Embryonic facial prominence (tissue), 1 donor: ENCODE results near the gene NKAIN4.
"Not testable (repeated sequence)": the region's sequence is repeated elsewhere in the genome, so short reads cannot be mapped to it uniquely, and the experiment has no call there.

ENCODE experiments used
- DNase-seq: peaks from one replicate; pipeline ENCODE4 v3.0.0-alpha.2; 2016; ENCODE audit errors: extremely low spot score

NKAIN4 gene

DNA sequence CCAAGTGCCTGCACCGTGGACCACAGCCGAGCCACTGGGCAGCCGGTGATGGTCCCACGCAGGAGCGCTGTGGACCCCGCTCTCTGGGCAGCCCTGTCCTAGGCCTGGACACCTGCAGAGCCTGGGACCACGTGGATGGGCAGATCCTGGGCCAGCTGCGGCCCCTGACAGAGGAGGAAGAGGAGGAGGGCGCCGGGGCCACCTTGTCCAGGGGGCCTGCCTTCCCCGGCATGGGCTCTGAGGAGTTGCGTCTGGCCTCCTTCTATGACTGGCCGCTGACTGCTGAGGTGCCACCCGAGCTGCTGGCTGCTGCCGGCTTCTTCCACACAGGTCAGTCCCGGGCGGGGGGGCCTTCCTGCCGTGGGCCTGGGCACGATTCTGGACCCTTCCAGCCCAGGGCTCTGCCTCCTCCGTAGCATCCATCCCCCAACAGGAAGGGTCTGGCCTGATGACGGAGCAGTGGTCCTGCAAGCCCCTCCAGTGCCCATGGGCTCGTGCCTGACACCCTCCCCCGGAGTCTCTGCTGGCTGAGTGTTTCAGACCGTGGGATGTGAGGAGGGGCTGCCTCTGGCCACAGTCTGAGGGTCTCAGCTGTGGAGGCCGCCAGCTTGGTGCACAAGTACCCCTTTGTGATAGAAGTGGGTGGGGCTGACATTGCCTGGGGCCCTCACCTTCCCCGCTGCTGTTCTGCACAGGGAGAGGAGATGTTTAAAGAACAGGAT lies 18.0 kb downstream of the NKAIN4 start:
- DNase-seq, result no peak

DNA sequence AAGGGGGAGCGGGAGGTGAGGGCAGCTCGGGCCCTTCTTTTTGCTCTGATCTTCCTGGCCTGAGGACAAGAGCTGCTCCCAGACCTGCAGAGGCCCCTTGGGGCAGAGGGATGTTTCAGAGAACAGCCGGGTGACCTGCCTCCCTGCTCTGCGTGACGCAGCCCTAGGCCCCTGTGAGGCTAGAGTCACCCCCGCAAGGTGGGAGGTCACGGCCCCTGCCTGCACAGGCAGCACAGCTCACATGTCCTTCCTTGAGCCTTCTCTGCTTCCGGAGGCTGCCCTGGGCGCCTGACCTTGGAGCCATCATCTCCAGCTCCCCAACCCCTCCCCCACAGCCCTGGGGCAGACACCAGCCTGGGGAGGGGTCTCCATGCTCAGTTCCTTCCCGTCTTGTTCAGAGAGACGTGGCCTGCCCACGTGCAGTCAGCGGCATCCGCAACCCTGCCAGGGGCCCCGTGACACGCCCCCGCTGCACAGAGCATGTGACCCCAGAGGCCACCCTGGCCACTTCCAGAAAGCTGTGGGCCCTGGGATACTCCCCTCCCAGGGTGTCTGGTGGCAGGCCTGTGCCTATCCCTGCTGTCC lies 18.8 kb downstream of the NKAIN4 start, which contains the start of gene BIRC7:
TSS of gene BIRC7 (plus strand) at position 507 of the 585 bp plus-strand sequence. CDS start 192 bp downstream, outside the sequence.
- no peak for DNase-seq

DNA sequence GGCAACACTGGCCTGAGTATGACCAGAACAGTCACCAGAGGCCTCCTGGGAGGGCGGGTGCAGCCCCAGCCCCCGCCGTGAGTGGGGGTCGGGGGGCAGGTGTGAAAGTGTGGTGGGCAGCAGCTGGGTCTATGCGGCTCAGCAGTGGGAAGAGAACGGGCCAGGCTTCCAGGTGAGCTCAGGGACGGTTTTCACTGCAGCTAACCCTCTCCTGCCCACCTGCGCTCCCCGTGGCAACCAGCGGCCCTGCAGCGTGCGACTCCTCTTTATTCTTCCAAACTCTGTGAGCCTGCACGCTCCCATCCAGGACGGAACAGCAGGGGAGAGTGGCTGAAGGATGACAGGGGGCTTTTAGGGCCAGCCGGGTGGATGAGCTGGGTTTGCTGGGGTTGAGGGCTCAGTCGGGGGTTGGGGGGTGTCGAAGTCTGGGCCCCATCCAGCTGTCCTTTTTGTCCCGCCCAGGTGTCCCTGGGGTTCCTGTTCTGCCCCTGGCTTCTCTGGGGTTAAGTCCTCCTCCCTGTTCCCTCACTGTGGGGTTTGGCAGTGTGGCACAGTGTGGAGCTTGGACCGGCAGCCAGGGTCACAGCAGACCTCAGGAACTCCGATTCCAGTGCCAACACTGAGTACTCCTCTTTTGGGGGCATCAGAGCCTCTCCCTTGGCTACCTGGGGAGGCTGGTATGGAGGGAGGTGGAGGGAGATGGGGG lies 19.4 kb downstream of the NKAIN4 start:
- DNase-seq, result no peak

DNA sequence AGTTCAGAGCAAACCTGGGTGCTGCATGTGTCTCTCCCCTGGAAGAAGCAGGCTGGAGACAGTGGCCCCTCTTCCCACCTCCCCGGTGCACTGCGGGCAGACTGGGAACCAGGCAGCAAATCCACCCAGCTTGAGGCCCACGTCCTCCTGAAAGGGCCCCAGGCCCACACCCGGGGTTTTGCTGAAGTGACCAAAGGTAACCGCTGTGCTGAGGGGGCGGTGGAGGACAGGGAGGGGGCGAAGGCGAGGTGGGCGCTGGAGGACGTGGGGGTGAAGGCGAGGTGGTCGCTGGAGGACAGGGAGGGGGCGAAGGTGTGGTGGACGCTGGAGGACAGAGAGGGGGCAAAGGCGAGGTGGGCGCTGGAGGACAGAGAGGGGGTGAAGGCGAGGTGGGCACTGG lies 20.3 kb downstream of the NKAIN4 start:
- DNase-seq, result no peak

DNA sequence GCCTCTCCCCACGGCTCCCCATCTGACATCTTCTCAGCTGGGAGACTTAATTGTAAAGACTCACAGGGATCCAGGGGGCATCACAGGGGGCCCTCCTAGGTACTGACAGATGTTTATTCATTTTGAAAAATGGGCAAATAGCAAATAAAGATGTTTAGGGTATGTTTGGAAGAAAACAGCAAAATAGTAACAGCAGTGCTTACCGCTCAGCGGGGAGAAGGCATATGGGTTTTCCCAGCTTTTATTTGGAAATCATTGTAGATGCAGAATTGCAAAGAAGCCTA lies 21.3 kb downstream of the NKAIN4 start:
- DNase-seq, result no peak

DNA sequence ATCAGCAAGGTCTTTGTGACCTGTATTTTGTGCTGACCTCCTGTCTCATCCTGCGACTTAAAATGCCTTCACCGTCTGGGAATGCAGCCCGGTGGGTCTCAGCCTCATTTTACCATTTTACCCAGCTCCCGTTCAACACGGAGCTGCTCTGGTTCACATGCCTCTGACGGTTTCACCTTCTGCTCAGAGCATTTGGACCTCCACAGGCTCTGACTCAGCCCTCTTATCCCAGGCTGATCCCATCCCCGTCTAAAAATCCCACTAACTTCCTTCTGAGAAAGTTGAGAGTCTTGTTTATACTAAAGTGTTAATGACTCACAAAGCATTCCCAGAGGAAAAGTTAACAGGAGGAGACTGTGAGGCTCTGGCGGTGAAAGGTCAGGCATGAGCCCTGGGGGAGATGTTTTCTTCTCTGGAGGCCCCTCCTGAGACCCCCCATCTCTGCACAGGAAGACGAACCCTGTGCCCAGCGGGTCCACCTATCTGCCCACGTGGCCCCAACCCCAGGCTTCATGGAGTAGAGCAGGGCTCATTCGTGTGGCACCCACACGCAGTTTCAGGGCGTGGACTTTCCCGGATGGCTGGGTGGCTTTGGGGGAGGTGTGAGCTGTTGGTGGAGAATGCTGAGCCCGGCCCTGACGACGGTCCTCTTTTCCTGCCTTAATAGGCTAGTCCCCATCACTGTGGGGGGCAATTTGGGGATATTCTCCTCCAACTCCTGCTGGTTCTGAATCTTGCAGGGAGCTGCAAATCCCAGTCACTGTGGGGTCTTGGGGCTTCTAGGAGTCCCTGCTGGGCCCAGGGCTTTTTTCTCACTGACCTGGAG lies 21.8 kb downstream of the NKAIN4 start:
- DNase-seq, result no peak

DNA sequence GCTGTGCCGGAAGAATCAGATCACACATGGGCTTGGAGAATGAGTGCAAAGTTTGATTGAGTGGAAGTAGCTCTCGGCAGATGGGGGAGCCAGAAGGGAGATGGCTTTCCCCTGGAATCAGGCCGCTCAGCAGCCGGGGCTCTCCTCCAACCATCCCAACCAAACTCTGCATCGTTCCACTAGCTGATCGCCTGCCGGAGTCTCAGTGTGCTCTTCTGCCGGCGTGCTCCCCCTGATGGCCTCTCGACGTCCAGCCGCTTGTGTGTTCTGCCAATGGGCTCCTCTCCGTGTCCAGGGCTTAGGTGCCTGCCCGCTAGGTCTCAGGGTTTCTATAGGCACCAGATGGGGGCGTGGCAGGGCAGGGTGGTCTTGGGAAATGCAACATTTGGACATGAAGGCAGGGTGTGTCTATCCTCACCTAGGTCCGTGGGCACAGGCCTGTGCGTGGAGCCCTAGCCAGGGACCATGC lies 23.4 kb downstream of the NKAIN4 start:
- no peak for DNase-seq

DNA sequence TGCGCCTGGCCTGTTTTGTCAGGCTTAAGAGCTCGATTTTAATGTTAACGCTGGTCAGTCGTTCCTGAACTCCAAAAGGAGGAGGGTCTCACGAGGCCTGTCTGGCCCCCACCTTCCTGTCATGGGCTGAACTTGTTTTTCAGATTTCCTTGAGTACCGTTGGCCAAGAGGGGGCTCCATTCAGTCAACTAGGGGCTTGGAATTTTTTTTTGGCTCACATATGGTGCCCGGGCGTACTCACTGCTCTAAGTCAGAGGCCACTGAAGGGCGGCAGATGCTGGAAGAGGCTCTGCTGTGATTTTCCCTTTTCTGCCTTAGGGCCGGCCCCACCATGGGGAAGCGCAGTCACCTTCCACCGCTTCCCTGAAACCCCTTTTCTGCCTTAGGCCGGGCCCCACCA lies 25.5 kb downstream of the NKAIN4 start:
- no peak for DNase-seq

DNA sequence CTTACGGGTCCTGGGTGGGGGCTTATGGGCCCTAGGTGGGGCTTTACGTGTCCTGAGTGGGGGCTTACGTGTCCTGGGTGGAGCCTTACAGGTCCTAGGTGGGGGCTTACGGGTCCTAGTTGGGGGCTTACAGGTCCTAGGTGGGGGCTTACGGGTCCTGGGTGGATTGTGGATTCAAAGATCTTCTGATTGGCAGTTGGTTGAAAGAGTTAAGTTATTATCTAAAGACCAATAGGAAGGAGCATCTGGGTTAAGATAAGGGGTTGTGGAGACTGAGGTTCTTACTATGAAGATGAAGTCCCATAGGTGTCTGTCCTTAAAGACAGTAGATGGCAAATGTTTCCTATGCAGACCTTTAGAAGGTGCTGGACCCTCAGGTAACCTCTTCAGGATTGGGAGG lies 27.0 kb downstream of the NKAIN4 start:
- DNase-seq, result no peak

DNA sequence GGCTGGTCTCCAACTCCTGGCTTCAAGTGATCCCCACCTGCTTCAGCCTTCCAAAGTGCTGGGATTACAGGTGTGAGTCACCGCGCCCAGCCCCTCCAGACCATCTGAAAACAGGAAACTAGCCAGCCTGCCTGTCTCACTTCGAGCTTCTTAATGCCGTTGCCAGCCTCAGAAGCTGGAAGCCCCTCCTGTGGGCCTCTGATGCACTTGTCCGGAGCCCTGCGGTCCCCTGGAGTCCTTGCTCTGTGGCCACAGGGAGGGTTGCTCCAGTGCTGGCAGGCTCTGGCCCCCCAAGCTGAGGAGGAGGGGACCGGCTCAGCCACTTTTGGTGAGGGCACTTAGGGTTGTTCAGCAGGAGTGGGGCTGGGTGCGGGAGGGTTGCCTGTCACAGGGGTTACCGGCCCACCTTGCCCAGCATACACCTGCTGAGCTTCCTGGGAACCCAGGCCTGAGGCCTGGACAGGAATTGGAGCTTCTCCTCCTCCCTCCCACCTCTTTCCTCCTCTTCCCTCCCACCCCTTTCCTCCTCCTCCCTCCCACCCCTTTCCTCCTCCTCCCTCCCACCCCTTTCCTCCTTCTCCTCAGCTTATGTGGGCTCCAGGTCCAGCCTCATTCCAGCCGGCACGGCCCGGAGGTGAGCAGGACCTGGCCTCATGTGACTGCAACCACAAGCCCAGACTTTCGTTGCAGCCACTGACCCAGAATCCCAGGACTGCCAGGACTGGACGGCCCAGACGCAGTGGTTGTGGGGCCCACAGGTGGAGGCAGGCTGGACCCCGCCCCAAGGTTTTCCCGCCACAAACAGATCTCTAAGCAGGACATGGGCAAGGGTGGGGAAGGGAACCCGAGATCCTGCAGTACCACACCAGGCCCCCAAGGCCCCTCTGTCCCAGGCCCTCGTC lies 28.0 kb downstream of the NKAIN4 start:
- DNase-seq, result no peak

DNA sequence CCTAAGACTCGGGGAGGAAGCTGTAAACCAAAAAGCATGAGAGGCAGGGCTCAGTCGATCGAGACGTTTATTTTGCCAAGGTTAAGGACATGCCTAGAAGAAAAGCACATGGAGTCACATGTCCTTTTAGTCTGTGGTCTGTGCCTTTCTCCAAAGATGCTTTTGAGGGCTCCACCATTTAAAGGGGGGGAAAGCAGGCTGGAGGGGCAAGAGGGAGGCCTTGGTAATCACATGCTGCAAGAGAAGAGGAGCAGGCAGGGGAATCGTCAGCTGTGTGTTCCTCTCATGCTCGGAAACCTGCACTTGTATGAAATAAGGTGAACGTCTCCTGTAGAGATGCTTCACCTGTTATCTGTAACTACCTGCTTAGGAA lies 29.2 kb downstream of the NKAIN4 start:
- no peak for DNase-seq

DNA sequence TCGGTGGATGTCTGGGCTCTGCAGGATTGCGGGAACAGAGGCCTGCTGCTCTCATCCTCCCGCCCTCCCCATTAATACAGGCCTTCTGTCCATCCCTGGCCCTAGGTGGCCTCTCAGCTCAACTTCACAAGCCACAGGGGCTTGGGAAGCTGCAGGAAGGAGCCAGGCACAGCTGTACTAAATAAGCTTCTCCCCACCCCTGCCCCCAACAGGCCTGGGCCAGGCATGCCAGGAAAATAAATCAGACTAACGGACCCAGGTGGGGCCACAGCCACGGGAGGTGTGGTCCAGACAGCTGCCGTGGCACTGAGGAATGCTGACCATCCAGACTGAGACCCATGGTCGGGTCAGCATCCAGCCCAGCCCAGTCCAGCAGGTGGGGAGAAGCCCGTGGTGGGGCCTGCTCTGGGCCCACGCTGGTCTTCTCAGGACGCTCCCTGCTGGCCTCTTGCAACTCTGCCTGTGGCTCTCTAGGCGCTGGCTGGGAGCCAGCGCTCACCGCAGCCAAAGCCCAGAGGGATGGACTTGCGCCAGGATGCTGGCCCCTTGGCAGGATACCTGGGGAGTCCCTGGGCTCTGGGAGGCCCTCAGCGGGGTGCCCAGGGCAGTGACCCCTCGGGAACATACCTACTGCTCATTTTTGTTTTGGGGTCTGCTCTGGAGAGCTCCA lies 29.7 kb downstream of the NKAIN4 start:
- DNase-seq, result no peak

DNA sequence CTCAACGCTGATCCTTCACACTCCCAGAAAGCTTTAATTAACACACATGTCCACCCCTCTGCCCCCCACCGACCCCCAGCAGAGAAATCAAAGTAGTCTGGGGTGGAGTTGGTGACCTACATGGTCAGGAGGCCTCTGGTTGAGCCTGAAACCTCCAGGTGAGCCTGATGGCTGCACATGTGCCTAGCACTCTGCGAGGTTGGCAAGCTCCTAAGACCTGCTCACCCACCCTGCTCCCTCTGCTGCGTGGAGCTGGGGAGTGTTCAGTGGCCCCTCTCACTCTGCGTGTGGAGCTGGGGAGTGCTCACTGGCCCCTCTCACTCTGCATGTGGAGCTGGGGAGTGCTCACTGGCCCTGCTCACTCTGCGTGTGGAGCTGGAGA lies 30.4 kb downstream of the NKAIN4 start:
- DNase-seq, result no peak

DNA sequence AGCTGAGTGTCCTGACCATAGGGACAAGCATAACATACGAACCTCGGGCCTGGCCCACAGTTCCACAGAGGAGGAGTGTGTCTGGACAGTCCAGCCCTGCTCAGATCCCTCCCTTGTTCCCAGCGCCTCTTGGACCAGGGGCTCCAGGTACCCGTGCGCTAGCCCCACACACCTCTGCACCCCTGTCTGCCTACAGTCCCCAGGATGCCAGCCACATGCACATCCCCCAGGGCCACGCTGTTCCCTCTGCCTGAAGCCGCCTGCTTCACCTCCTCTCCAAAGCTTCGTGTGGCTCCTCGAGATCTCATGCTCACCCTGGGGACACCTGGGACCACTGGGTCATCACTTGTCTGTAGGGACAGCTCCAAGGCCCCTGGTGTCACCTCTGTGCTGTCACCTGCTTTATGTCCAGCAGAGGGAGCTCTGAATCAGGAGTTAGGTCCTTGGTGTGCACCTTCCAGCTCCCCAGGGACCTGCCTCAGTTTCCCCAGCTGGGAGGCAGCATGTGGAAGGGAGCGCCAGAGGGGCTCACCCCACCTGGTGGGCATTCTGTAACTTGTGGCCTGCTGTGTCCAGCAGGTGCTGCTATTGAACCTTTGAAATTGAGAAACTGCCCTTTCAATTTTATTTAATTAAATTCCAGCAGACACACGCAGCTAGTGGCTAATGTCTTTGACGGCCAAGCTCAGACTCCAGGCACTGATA lies 31.0 kb downstream of the NKAIN4 start:
- no peak for DNase-seq

DNA sequence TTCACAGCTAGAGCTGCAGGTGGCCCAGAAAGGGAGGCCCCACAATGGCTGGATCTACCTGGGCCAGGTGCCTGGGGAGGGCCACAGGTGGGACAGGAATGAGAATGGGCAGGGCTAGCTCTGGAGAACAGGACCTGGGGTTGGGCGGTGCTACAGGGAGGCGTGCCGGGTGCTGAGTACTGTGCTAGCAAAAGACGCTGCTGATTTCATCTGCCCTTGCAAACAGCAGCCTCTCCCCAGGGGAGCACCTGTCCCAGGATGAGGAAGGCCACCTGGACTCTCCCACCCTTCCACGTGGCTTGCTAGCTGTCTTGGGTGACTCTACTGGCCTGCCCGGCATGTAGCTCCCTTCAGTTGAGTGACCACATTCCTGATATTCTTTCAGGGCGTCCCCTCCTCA lies 31.7 kb downstream of the NKAIN4 start:
- no peak for DNase-seq

DNA sequence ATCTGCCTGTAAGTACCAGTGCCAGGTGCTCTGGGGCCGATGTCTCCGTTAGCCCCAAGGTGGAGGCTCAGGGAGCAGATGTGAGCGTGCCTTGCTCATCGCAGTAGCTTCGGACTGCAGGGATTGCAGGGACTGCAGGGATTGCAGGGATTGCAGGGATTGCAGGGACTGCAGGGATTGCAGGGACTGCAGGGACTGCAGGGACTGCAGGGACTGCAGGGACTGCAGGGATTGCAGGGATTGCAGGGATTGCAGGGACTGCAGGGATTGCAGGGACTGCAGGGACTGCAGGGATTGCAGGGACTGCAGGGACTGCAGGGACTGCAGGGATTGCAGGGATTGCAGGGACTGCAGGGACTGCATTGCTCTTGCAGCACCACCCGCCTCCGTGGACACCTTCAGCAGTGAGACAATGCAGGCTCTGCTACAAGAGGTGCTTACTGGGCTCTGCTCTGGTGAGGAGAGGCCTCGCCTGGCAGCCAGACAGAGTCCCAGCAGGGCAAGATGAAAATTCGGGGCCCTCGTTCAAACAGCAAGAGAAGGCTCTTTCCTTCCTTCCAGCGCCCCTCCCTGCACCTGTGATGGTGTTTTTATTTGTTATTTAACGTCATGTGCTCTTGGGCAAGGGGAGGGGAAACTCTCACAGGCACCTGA lies 32.7 kb downstream of the NKAIN4 start:
- not testable (repeated sequence) for DNase-seq

DNA sequence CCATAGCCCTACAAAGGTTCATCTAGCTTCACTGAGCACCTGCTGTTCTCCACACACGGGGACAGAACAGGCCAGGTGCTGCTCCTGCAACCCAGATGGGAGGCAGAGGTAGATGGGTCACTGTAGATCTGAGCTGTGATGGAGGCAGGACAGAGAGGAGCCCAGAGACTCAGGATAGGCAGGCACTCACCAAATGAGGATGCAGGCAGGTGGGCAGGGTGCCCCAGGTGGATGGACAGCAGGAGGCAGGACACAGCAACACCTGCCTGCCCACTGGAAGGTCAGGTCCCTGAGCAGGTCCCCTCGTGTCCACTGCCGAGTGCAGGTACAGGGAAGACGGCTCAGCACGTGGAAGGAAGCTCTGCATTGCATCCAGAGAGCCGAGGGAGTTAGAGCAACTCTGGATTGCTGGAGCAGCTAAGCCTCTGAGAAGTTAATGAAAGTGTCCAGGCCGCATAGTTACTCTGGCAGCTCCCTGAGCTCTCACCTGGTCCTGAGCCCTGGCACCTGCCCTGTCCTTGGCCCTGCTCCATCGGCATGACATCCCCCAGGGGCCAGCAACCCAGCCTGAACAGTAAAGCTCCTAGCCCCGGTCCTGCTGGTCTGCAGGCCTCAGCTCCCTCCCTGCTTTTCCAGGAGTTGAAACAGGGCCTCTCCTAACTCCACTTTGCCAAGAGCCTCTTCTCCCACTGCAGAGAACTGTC lies 33.4 kb downstream of the NKAIN4 start:
- DNase-seq, result no peak

DNA sequence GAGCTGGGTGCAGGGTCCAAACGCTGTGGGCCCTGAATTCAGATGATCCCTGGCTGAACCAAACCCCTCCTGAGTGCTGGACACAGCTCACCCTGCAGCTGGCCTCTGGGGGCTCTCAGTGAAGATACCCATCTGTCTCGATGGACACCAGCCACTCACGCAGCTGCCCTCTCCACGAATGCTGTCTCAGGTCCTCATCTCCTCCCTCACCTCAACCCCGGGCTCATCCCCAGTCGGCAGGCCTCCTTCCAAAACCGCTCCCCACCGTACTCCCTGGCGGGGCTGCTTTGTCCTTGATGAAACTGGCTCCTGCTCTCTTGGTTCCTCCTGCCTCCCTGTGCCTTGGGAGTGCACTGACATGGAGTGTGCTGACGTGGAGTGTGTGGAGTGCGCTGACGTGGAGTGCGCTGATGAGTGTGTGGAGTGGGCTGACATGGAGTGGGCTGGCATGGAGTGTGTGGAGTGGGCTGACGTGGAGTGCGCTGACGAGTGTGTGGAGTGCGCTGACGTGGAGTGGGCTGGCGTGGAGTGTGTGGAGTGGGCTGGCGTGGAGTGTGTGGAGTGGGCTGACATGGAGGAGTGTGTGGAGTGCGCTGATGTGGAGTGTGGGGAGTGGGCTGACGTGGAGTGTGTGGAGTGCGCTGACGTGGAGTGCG lies 34.3 kb downstream of the NKAIN4 start:
- DNase-seq, result no peak

DNA sequence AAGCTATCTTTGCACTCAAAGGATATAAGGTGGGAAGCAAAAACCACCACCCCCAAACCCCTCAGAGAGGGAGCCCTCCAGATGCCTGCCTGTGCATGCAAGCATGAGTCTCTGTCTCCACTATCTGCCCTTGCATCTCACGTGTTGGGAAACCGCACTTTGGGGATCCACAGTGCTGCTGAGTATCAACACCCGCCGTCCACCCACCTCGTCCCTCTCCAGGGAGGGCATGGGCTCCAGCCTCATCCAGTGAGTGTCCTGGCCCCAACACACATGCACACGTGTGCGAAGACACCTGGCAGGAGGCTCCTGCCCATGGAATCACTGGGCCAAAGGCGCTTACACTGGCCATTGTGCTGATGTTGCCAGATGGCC lies 34.8 kb downstream of the NKAIN4 start:
- no peak for DNase-seq
